HG03575 (cell line): ENCODE results near the gene MKLN1.

Experiments used
- ATAC-seq: cut with Tn5 transposase; IDR thresholded peaks from one replicate; pipeline ENCODE4 v1.9.1; 2021; ENCODE audit not compliant: unreplicated experiment, insufficient number of reproducible peaks, low FRiP score; ENCODE audit errors: extremely low read depth

MKLN1 gene

GRCh38 chr7:131327626-131328376, at the start of gene MKLN1:
Gene MKLN1, plus strand, starts transcription at chr7:131327876. Its CDS starts 24 bp downstream, at chr7:131327900.
- no peak for ATAC-seq

- no peak for ATAC-seq
Observed at GRCh38 chr7:131279044-131279443, 48.6 kb upstream of the MKLN1 start.

DNA sequence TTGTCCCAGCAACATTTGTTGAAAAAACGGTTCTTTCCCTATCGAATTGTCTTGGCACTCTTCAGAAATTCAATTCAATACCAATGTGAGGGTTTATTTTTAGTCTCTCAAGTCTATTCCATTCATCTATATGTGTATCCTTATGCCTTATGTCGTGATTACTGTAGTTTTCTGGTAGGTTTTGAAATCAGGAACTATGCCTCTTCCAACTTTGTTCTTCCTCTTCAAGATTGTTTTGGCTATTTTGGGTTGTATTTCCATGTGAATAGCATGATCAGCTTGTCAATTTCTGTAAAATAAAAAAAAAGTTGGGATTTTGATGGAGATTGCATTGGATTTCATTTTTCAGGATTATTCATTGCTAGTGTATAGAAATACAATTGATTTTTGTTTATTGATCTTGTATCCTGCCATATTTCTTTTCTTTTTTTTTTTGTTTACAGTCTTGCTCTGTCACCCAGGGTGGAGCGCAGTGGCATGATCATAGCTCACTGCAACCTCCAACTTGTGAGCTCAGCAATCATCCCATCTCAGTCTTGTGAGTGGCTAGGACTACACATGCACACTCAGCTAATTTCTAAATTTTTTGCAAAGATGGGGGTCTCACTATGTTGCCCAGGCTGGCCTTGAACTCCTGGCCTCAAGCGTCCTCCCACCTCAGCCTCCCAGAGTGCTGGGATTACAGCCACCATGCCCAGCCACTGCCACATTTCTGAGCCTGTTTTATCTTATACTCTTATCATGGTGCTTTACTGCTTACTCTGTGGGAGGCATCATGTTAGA, 46.2 kb upstream of the MKLN1 start:
- ATAC-seq: no peak

DNA sequence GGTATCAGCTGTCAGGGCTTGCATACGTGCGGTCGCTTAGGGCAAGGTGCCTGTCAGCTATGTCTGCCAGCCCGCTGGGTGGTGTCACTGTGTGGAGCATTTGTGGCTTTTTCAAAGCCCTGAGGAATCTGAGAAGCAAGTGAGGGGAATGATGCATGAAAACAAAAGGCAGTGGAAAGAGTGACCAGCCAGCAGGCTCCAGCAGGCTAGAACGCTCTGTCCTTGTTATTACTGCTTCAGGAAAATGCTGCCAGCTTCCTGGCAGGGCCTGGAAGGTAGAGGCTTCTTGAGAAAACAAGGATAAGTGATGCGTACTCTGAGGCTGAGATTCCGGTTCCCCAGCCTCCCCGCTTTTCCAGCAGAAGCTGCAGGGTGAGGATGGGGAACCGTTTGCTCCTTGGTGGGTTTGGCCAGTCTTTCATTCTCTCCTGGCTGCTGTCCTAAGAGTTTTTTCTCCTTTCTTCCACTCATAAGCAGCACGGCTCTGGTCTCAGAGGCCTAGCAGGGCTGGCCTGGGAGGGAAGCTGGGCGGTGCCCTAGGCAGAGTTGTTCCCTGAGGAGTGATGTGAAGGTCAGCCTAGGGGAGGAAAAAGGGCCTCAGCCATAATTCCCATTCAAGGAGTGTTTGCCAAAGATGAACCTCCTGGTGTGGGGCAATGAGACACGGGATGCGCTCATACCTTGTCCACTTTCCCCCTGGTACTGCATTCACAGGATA, 42.8 kb upstream of the MKLN1 start:
- ATAC-seq: no peak

- no peak for ATAC-seq
Observed at GRCh38 chr7:131285556-131285955, 42.1 kb upstream of the MKLN1 start.

DNA sequence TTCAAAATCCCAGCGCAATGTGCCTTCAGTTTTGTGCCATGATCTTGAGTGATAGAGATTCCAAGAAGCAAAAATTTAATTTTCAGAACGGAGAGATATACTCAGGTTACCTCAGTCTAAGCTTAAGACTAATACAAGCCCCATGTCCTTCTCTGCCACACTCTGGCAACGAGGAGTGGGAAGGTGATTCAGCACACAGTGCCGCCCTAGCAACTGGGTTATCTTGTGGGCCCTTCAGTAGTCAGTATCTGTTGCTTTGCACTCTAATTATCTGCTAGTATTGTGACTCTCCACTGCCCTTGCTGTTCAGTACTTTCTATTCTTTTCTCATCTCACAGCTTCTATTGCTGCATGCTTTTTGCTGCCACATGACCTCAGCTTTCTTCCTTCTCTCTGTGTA, 39.2 kb upstream of the MKLN1 start:
- ATAC-seq: no peak

DNA sequence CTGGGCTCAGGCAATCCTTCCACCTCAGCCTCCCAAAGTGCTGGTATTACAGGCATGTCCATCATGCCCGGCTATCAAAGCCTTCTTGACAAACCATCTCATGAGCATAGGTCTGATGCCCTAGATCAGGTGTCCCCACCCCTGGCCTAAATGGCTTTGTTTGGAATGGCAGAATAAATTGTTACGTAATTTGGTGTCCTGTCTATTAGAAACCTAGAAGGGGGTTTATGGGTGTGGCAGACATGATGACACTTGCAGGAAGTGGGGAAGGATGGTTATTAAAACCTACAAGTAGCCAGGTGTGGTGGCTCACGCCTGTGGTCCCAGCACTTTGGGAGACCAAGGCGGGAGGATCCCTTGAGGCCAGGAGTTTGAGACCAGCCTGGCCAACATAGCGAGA, 38.6 kb upstream of the MKLN1 start:
- no peak for ATAC-seq

GRCh38 chr7:131292141-131292905, 35.4 kb upstream of the MKLN1 start:
- no peak for ATAC-seq

GRCh38 chr7:131293018-131293417, 34.7 kb upstream of the MKLN1 start:
- ATAC-seq: no peak

DNA sequence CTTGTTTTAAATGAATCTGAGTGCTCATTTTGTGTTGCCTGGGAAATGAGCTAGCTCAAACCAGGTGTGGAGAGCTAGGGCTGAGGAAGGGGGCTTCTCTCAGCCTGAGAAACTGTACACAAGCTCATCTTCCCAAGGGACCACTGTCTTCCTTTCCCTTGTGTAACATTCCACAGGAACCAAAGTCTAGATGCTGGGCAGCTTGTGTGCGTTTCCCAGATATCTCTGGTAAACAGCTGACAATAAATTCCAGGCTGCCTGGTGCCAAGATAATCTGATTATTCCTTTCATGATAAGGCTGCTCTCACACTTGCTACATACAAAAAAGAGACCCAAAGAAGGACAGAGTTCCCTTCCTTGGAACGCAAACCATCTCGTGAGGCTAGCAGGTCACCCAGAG, 33.1 kb upstream of the MKLN1 start:
- no peak for ATAC-seq

DNA sequence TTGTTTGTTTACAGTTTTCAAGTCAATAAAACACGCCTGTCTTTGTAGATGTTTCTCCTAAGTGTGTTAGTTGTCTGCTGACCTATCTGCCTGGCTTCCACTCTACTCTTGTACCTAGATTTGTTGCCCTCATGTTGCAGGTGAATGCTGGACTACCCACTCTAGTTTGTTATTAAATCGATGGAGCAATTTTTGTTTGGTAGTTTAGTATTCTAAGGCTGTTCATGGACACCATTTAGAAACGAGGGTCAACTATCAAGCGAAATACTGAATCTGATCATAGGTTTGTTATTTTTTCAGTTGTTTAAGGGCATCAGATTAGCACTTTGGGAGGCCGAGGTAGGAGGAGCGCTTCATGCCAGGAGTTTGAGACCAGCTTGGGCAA, 29.1 kb upstream of the MKLN1 start:
- no peak for ATAC-seq

- ATAC-seq: no peak
Observed at GRCh38 chr7:131299074-131299473, 28.6 kb upstream of the MKLN1 start.

DNA sequence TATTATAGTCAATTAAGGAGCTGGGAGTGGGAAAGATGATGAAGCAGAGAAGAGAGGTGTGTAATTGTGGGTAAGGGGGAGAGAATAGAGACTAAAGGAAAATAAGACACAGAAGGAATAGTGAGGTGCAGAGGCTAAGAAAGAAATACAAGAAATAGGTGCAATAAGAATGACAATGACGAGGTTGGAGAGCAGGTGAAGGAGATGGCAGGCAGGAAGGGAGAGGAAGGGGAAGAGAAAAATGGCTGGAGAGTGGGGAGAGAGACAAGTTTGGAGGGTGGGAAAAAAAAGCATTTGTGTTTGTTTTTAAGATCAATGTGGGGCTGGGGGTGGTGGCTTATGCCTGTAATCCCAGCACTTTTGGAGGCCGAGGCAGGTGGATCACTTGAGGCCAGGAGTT, 27.6 kb upstream of the MKLN1 start:
- no peak for ATAC-seq

DNA sequence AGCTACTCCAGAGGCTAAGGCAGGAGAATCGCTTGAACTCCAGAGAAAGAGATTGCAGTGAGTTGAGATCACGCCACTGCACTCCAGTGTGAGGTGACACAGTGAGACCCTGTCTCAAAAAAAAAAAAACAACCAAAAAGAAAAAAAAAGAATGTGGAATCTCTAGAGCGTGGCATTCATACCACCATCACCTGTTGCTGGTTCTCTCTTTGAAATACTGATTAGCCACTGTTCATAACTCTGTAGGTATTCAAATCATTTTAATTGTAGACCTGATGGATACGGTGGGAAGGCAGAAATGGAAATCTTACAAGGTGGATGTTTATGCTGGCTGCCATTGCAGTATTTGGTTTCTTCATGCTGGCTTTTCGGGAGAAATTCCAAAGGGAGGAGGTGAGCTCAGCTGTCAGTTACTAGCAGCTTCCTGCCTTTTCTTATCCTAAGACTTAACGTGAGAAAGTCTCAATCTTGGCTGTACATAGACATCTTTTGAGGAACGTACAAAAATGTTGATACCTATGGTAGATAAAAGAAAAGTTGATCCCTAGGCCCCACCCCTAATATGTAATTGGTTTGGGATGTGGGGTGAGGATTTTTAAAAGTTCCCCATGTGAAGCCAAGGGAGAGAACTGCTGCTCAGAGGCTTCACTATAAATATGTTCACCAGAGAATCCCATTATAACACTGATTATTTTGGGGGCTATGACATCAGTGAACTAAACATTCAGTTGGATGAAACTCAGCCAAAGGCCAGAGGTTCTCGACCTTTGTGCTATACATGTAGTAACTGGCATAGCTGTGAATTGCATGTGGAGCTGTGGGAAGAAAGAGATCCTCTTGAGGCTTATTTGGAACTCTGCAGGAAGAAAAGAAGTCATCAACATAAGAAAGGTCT, 26.9 kb upstream of the MKLN1 start:
- ATAC-seq: no peak

- no peak for ATAC-seq
Observed at GRCh38 chr7:131302446-131302845, 25.2 kb upstream of the MKLN1 start.

GRCh38 chr7:131302876-131303707, 24.6 kb upstream of the MKLN1 start:
- no peak for ATAC-seq

- no peak for ATAC-seq
Observed at GRCh38 chr7:131305152-131305551, 22.5 kb upstream of the MKLN1 start.
